Activated naive CD4-positive, alpha-beta T cell treated with anti-CD3 and anti-CD28 coated beads, Interleukin-2, amount 10 ng/mL, durations not matched to agents 7 days and 5 days (primary cell): ENCODE data around the gene C20orf173.
"Not testable (repeated sequence)": the region's sequence is repeated elsewhere in the genome, so short reads cannot be mapped to it uniquely, and the experiment has no call there.

ENCODE experiments used
- CTCF ChIA-PET: fragments of 350-600 bp; sonication (Branson Sonifier 250); formaldehyde crosslinking; loops from one replicate; lab custom pipeline; 2021; ENCODE audit warnings: antibody characterized with exemption; lab: Charles Lee
- DNase-seq: peaks from one replicate; pipeline ENCODE4 v3.0.0-alpha.2; 2020
- H3K27ac Mint-ChIP-seq: one replicate; pipeline ENCODE4 v1.8.0; 2021; ENCODE audit warnings: mild to moderate bottlenecking, moderate library complexity, mixed read lengths
- H3K27me3 Mint-ChIP-seq: one replicate; pipeline ENCODE4 v1.8.0; 2021; ENCODE audit warnings: mild to moderate bottlenecking, mixed read lengths
- H3K36me3 Mint-ChIP-seq: one replicate; pipeline ENCODE4 v1.8.0; 2021; ENCODE audit warnings: mixed read lengths
- H3K4me1 Mint-ChIP-seq: one replicate; pipeline ENCODE4 v1.8.0; 2021; ENCODE audit warnings: mixed read lengths
- H3K4me3 Mint-ChIP-seq: one replicate; pipeline ENCODE4 v1.8.0; 2021; ENCODE audit warnings: mild to moderate bottlenecking, moderate library complexity, mixed read lengths
- H3K9me3 Mint-ChIP-seq: one replicate; pipeline ENCODE4 v1.8.0; 2021; ENCODE audit warnings: mixed read lengths

C20orf173 gene

GRCh38 chr20:35541118-35541782 lies 11.8 kb upstream of the C20orf173 start:
- Mint-ChIP-seq H3K4me1 (peaks cover 24% of the 10 kb centered on the region), H3K27me3 (peaks cover under 1% of the 10 kb centered on the region), H3K27ac (no peak overlapping the region), H3K4me3 (peak overlapping the region; percentile 85), H3K9me3 (no peaks in the 10 kb centered on the region), H3K36me3 (peaks cover 5% of the 10 kb centered on the region)
- CTCF ChIA-PET: interaction anchor here (0.6 kb wide), 1 partner anchor 502 kb away, joined by 4 read pairs; no protein-coding TSS in a partner anchor
- no peak for DNase-seq

- H3K27me3 Mint-ChIP-seq: peaks cover 3% of the 10 kb centered on the region
- peaks cover 5% of the 10 kb centered on the region for H3K36me3 Mint-ChIP-seq
- peak overlapping the region; percentile 17 for H3K27ac Mint-ChIP-seq
- DNase-seq: peak; percentile 57
- peaks cover 24% of the 10 kb centered on the region for H3K4me1 Mint-ChIP-seq
- H3K9me3 Mint-ChIP-seq: no peaks in the 10 kb centered on the region
- no peak overlapping the region for H3K4me3 Mint-ChIP-seq
- CTCF ChIA-PET: no interaction called here
Observed at GRCh38 chr20:35539756-35540212, 10.3 kb upstream of the C20orf173 start.

DNA sequence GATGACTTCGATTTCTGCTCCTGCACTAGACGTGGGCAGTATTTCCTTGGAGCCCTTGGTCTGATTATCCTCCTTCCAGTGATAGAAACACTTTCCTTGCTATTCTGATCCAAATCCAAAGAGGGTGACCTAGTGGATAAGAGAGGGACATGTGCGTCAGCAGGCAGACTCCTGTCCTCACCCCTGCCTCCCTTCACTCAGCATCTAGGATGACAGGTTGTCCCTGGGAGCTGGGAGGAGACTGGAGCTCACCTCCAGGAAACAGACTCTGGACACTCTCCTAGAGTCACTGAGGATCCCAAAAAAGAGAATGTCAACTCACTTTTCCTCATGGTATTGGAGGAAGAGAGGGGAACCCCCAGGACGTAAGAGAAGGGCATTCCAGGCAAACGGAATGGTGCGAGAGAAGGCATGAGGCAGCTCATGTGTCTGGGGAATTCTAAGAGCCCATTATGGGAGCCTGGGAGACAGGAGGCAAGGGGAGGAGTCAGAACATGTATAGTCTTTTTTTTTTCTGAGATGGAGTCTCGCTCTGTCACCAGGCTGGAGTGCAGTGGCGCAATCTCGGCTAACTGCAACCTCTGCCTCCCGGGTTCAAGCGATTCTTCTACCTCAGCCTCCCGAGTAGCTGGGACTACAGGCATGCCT lies 2.2 kb downstream of the C20orf173 start:
- Mint-ChIP-seq H3K36me3 (no peaks in the 10 kb centered on the region), H3K9me3 (no peaks in the 10 kb centered on the region), H3K27me3 (peaks cover 3% of the 10 kb centered on the region), H3K4me3 (no peak overlapping the region), H3K4me1 (no peaks in the 10 kb centered on the region), H3K27ac (no peak overlapping the region)
- CTCF ChIA-PET: interaction anchor here (0.6 kb wide), 1 partner anchor 524 kb away, joined by 4 read pairs; no protein-coding TSS in a partner anchor
- no peak for DNase-seq

GRCh38 chr20:35525639-35526038 lies 3.8 kb downstream of the C20orf173 start:
- peaks cover 3% of the 10 kb centered on the region for H3K27me3 Mint-ChIP-seq
- CTCF ChIA-PET: interaction anchor here (0.8 kb wide), 1 partner anchor 14 kb away, joined by 3 read pairs; no protein-coding TSS in a partner anchor
- no peak for DNase-seq
- H3K36me3 Mint-ChIP-seq: no peaks in the 10 kb centered on the region
- no peaks in the 10 kb centered on the region for H3K9me3 Mint-ChIP-seq
- no peak overlapping the region for H3K27ac Mint-ChIP-seq
- H3K4me3 Mint-ChIP-seq: no peak overlapping the region
- no peaks in the 10 kb centered on the region for H3K4me1 Mint-ChIP-seq

DNA sequence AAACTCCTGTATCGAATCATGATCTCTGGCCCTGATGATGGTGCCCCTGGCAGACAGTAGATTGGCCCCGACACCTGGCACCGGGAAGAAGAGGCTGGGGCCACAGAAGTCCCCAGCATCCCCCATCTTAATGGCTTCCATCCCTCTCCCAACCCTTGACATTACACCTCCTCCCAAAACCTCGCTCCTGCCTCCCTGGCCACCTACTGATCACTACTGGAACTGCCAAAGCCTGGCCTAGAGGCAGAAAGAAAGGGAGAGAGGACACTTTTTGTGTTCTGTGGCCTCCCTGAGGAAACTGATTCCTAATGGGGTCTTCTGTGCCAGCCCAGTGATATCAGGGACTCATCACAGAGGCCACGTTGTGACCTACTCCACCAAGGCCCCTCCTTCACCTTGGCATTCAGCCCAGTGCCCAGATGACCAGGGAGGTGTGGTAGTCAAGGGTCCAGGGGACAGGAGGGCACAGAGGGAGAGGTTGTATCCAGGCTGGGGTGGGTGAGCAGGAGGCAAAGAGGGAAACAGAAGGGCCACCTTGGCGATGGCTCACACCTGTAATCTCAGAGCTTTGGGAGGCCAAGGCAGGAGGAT lies 6.1 kb downstream of the C20orf173 start:
- H3K36me3 Mint-ChIP-seq: no peaks in the 10 kb centered on the region
- no peaks in the 10 kb centered on the region for H3K9me3 Mint-ChIP-seq
- H3K27ac Mint-ChIP-seq: no peak overlapping the region
- H3K4me3 Mint-ChIP-seq: no peak overlapping the region
- H3K27me3 Mint-ChIP-seq: peaks cover 3% of the 10 kb centered on the region
- DNase-seq: peak; percentile 54
- H3K4me1 Mint-ChIP-seq: no peaks in the 10 kb centered on the region
- CTCF ChIA-PET: interaction anchor here (0.6 kb wide), 1 partner anchor 10 kb away, joined by 3 read pairs; no protein-coding TSS in a partner anchor

DNA sequence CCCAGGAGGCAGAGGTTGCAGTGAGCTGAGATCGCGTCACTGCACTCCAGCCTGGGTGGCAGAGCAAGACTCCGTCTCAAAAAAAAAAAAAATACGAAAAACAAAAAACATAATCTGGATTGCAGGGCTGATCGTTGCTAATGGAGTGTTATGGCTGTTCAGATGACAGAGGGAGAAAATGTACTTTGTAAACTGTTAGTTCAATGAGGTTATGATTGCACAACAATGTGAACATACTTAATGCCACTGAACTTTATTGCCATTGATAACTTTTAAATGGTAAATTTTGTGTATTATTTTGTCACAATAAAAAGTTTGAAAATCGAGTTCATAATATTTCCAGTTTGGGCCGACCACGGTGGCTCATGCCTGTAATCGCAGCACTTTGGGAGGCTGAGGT lies 10.5 kb downstream of the C20orf173 start:
- DNase-seq: no peak
- CTCF ChIA-PET: no interaction called here
- Mint-ChIP-seq H3K9me3 (no peaks in the 10 kb centered on the region), H3K4me3 (no peak overlapping the region), H3K4me1 (no peaks in the 10 kb centered on the region), H3K27me3 (no peaks in the 10 kb centered on the region), H3K36me3 (peaks cover 7% of the 10 kb centered on the region), H3K27ac (no peak overlapping the region)

GRCh38 chr20:35517767-35518166 lies 11.7 kb downstream of the C20orf173 start:
- DNase-seq, CTCF ChIA-PET, H3K9me3 Mint-ChIP-seq, H3K27me3 Mint-ChIP-seq, H3K27ac Mint-ChIP-seq, H3K4me1 Mint-ChIP-seq, H3K4me3 Mint-ChIP-seq: not testable (repeated sequence)
- H3K36me3 Mint-ChIP-seq: peaks cover 11% of the 10 kb centered on the region

GRCh38 chr20:35517125-35517524 lies 12.3 kb downstream of the C20orf173 start:
- Mint-ChIP-seq H3K36me3 (peaks cover 16% of the 10 kb centered on the region), H3K4me1 (no peaks in the 10 kb centered on the region), H3K27me3 (no peaks in the 10 kb centered on the region), H3K9me3 (no peaks in the 10 kb centered on the region), H3K27ac (no peak overlapping the region), H3K4me3 (no peak overlapping the region)
- CTCF ChIA-PET: no interaction called here
- no peak for DNase-seq

GRCh38 chr20:35515949-35516645 lies 13.4 kb downstream of the C20orf173 start:
- Mint-ChIP-seq H3K9me3 (no peaks in the 10 kb centered on the region), H3K27ac (no peak overlapping the region), H3K4me3 (no peak overlapping the region), H3K27me3 (no peaks in the 10 kb centered on the region), H3K36me3 (peaks cover 25% of the 10 kb centered on the region), H3K4me1 (no peaks in the 10 kb centered on the region)
- CTCF ChIA-PET: no interaction called here
- DNase-seq: no peak

DNA sequence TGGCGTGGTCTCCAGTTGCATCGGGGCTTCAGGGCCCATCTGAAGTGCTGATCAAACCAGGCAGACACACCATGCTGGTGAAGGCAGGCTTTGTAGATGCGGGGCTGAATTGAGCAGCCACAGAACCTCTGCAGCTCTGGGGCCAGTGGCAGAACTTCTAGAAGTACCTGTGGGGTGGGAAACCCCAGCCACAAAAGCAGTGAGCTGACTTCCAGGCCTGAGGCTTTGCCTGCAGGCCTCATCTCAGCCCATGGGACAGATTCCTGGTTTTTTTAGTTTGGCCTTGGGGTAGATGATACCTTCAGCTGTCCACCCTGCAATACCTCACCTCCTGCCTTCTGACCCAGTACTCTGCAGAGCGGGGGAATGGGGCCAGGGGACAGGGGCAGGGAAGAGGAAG lies 14.1 kb downstream of the C20orf173 start:
- peak overlapping the region; percentile 14 for H3K27ac Mint-ChIP-seq
- no peaks in the 10 kb centered on the region for H3K27me3 Mint-ChIP-seq
- H3K36me3 Mint-ChIP-seq: peaks cover 28% of the 10 kb centered on the region

DNA sequence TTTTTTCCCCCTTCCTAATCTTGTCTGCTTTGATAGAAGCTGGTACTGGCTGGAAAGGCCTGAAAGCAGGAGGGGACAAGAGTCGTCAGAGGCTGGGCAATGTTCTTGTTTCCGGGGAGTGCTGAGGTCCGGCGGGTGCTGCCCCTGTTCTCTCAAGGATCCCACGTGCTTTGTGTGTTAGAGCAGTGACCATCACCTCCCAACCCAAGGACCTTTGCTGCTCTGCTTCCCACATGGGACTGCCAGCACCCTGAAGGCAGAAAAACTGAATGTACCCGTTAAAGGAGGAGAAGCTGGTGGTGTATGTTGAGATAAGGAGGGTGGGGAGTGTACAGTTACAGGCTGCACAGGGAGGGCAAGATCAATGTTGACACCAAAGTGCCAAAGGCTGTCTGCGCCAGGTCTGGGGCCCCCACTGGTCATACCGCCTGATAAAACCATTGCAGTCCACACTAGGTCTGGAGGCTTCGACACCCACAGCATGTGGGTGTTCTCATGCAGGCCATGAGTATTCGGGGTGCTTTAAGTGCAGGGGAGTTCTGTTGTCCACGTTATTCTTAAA lies 15.0 kb downstream of the C20orf173 start:
- CTCF ChIA-PET: interaction anchor here (0.8 to 1.9 kb wide), 2 partner anchors 45 to 50 kb away, joined by 3 to 4 read pairs; no protein-coding TSS in a partner anchor
- no peak for DNase-seq
- no peaks in the 10 kb centered on the region for H3K4me1 Mint-ChIP-seq
- H3K27me3 Mint-ChIP-seq: no peaks in the 10 kb centered on the region
- no peak overlapping the region for H3K27ac Mint-ChIP-seq
- no peak overlapping the region for H3K4me3 Mint-ChIP-seq
- H3K36me3 Mint-ChIP-seq: peaks cover 34% of the 10 kb centered on the region
- H3K9me3 Mint-ChIP-seq: no peaks in the 10 kb centered on the region

More for the DNA sequence above, 14.1 kb downstream of the C20orf173 start:
- CTCF ChIA-PET: no interaction called here
- Mint-ChIP-seq H3K4me3 (no peak overlapping the region), H3K4me1 (no peaks in the 10 kb centered on the region), H3K9me3 (no peaks in the 10 kb centered on the region)
- DNase-seq: no peak

- no peaks in the 10 kb centered on the region for H3K9me3 Mint-ChIP-seq
- CTCF ChIA-PET: interaction anchor here (1.1 to 1.2 kb wide), 4 partner anchors 14 to 218 kb away, joined by 3 to 6 read pairs (median 3); no protein-coding TSS in a partner anchor
- H3K4me3 Mint-ChIP-seq: no peak overlapping the region
- H3K27ac Mint-ChIP-seq: peak overlapping the region; percentile 24
- peaks cover 45% of the 10 kb centered on the region for H3K36me3 Mint-ChIP-seq
- DNase-seq: no peak
- no peaks in the 10 kb centered on the region for H3K27me3 Mint-ChIP-seq
- peaks cover 2% of the 10 kb centered on the region for H3K4me1 Mint-ChIP-seq
Observed at GRCh38 chr20:35511814-35512420, 17.5 kb downstream of the C20orf173 start.

DNA sequence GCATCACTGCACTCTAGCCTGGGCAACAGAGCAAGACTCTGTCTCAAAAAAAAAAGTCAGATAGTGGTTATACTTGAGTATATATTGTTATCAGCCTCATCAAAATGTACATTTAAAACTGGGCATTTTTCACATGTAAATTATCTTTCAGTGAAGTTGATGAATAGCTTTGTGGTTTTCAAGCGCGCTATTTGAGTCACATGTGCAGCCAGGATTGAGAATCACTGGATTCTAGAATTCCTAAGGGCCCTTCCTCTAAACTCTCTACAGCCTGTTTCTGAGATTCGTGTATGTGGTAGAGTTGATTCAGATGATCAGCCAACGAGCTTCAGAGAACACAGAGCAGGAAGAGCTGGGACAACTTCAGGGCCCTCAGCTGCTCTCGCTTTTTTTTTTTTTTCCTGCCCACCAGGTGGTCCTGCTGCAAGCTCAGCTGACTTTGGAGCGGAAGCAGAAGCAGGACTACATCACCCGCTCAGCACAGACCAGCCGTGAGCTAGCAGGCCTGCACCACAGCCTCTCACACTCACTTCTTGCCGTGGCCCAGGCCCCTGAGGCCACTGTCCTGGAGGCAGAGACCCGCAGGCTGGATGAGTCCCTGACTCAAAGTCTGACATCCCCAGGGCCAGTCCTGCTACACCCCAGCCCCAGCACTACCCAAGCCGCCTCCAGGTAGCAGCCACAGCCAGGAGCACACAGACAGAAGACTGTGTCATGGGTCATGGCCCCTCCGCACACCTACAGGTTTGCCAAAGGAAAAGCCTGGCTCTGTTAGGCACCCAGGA lies 18.3 kb downstream of the C20orf173 start:
- peaks cover 4% of the 10 kb centered on the region for H3K4me1 Mint-ChIP-seq
- no peaks in the 10 kb centered on the region for H3K27me3 Mint-ChIP-seq
- peaks cover 48% of the 10 kb centered on the region for H3K36me3 Mint-ChIP-seq
- no peaks in the 10 kb centered on the region for H3K9me3 Mint-ChIP-seq
- CTCF ChIA-PET: interaction anchor here (1.1 kb wide), 1 partner anchor 56 kb away, joined by 3 read pairs; no protein-coding TSS in a partner anchor
- no peak for DNase-seq
- no peak overlapping the region for H3K27ac Mint-ChIP-seq
- H3K4me3 Mint-ChIP-seq: no peak overlapping the region
